ENCODE data around the gene ZNG1F.

- TF ChIP-seq CTCF (IDR thresholded peaks at IDR 0.05 in 4 of 5, conservative IDR thresholded peaks at IDR 0.05 in 1 of 5), result no peak
- TF ChIP-seq POLR2A (IDR thresholded peaks at IDR 0.05), result no peak
Observed at GRCh38 chr9:41229408-41230401, 40.6 kb upstream of the ZNG1F start.

All from gastrocnemius medialis (tissue), 4 donors.